Osteocyte (in vitro differentiated cells): ENCODE measurements around the gene AOPEP. TPM values are rescaled to one million over a fixed set of nuclear protein-coding genes. Genes with fewer than 3 reads are reported as not detected.

ENCODE experiments used
- DNase-seq: peaks from one replicate; pipeline ENCODE4 v3.0.0; 2021; ENCODE audit warnings: mixed read lengths; ENCODE audit not compliant: unreplicated experiment; ENCODE audit errors: extremely low spot score
- H3K27ac Mint-ChIP-seq: one replicate; pipeline ENCODE4 v1.8.0; 2021; ENCODE audit warnings: mild to moderate bottlenecking, mixed read lengths; ENCODE audit not compliant: unreplicated experiment
- H3K27me3 Mint-ChIP-seq: one replicate; pipeline ENCODE4 v1.8.0; 2021; ENCODE audit warnings: mixed read lengths; ENCODE audit not compliant: unreplicated experiment
- H3K36me3 Mint-ChIP-seq: one replicate; pipeline ENCODE4 v1.8.0; 2021; ENCODE audit warnings: mixed read lengths; ENCODE audit not compliant: unreplicated experiment
- H3K4me1 Mint-ChIP-seq: one replicate; pipeline ENCODE4 v1.8.0; 2021; ENCODE audit warnings: mixed read lengths; ENCODE audit not compliant: unreplicated experiment
- H3K4me3 Mint-ChIP-seq: one replicate; pipeline ENCODE4 v1.8.0; 2021; ENCODE audit warnings: mild to moderate bottlenecking, moderate library complexity, mixed read lengths; ENCODE audit not compliant: unreplicated experiment
- H3K9me3 Mint-ChIP-seq: one replicate; pipeline ENCODE4 v1.8.0; 2021; ENCODE audit warnings: mixed read lengths; ENCODE audit not compliant: unreplicated experiment
- CTCF ChIP-seq: fragments of 200-600 bp; sonication (generic); IDR thresholded peaks from 2 replicates; pipeline ENCODE4 v1.5.0; 2021; ENCODE audit warnings: antibody characterized with exemption, mild to moderate bottlenecking, moderate library complexity
- total RNA-seq: library from RNA; stranded (reverse); gene quantifications from 2 replicates; pipeline ENCODE4 v1.2.1, GENCODE V29; 2021

Gene AOPEP
- total RNA-seq, 1 donor from 2014 or later: 108 TPM

- H3K4me3 Mint-ChIP-seq: no peak overlapping the region
- peaks cover 90% of the 10 kb centered on the region for H3K4me1 Mint-ChIP-seq
- no peak for TF ChIP-seq CTCF
- no peaks in the 10 kb centered on the region for H3K9me3 Mint-ChIP-seq
- no peak for DNase-seq
- H3K27me3 Mint-ChIP-seq: no peaks in the 10 kb centered on the region
- peaks cover 2% of the 10 kb centered on the region for H3K36me3 Mint-ChIP-seq
- H3K27ac Mint-ChIP-seq: peak overlapping the region; percentile 95
These were observed 142.0 kb downstream of the AOPEP start for GRCh38 chr9:94868464-94868863.

DNA sequence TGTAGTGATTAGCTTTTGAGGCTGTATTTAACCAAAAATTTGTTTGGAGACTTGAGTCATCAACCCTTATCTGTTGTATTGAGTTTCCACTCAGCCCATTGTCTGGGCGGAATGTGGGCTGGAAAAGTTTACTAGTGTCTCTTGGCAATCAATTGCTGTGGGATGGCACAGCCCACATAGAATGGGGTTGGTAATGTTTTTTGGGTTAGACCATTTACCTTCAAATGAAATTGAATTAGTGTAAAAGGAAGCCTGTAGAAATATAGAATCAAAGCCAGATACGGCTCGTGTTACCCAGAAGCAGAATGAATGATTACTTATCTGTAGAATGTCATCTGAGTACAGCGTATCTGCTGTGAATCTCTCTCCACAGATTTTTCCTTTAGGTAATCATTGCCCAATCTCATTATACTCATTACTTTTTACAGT is 142.9 kb downstream of the AOPEP start:
- H3K9me3 Mint-ChIP-seq: no peaks in the 10 kb centered on the region
- peaks cover 88% of the 10 kb centered on the region for H3K4me1 Mint-ChIP-seq
- H3K36me3 Mint-ChIP-seq: peaks cover 2% of the 10 kb centered on the region
- TF ChIP-seq CTCF: no peak
- DNase-seq: no peak
- H3K27ac Mint-ChIP-seq: peak overlapping the region; percentile 78
- no peak overlapping the region for H3K4me3 Mint-ChIP-seq
- H3K27me3 Mint-ChIP-seq: no peaks in the 10 kb centered on the region

DNA sequence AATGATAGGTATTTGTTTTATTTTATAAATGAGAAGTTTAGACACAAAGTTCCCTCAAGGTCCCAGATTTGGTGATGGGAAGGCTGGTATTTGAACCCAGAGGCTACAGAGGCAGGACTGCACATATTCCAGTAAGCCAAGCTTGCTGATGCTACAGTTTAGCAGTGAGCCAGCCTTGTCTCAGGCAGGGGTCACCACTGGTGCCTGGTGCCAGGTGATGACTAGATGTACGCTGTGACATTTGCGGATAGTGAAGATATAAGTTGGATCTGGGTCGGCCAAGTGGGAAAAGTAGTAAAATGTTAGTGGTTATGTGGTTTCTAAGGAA is 143.9 kb downstream of the AOPEP start:
- H3K9me3 Mint-ChIP-seq: no peaks in the 10 kb centered on the region
- H3K4me1 Mint-ChIP-seq: peaks cover 82% of the 10 kb centered on the region
- H3K27me3 Mint-ChIP-seq: no peaks in the 10 kb centered on the region
- peak overlapping the region; percentile 68 for H3K27ac Mint-ChIP-seq
- no peak for TF ChIP-seq CTCF
- DNase-seq: no peak
- peaks cover 2% of the 10 kb centered on the region for H3K36me3 Mint-ChIP-seq
- H3K4me3 Mint-ChIP-seq: no peak overlapping the region

- Mint-ChIP-seq H3K27ac (peak overlapping the region; percentile 68), H3K27me3 (no peaks in the 10 kb centered on the region)
- no peak for DNase-seq
These were observed 144.5 kb downstream of the AOPEP start for GRCh38 chr9:94870793-94871558.

More at GRCh38 chr9:94870793-94871558, 144.5 kb downstream of the AOPEP start:
- H3K9me3 Mint-ChIP-seq: no peaks in the 10 kb centered on the region
- peaks cover 2% of the 10 kb centered on the region for H3K36me3 Mint-ChIP-seq
- TF ChIP-seq CTCF: no peak
- H3K4me3 Mint-ChIP-seq: no peak overlapping the region
- peaks cover 82% of the 10 kb centered on the region for H3K4me1 Mint-ChIP-seq
